Spleen (tissue), 11 donors: Measurements from ENCODE around the gene BUB3. TPM values are rescaled to one million over a fixed set of nuclear protein-coding genes. Genes with fewer than 3 reads are reported as not detected.

ENCODE experiments used
- DNase-seq: peaks from one replicate; pipeline ENCODE4 v3.0.0-alpha.2; 2020
- H3K27ac ChIP-seq, 8 donors: fragments of 200-600 bp; sonication (generic) in 7 of 8; 1 replicate in 4 of 8; 2 replicates in 4 of 8; pipeline versions ENCODE4 v1.5.0 to v1.8.0; 2016 to 2021; ENCODE audit warnings: inconsistent platforms in 4 of 8, mild to moderate bottlenecking in 4 of 8, moderate library complexity in 1 of 8
- H3K27me3 ChIP-seq, 7 donors: fragments of 200-600 bp; sonication (generic) in 6 of 7; replicated peaks in 1 of 7; 1 replicate in 4 of 7; 2 replicates in 3 of 7; pipeline versions ENCODE4 v1.5.0 to v1.8.0; 2016 to 2021; ENCODE audit warnings: inconsistent platforms in 3 of 7, mild to moderate bottlenecking in 1 of 7
- H3K36me3 ChIP-seq, 6 donors: fragments of 200-600 bp; sonication (generic) in 5 of 6; 1 replicate in 4 of 6; 2 replicates in 2 of 6; pipeline versions ENCODE4 v1.5.0 to v1.8.0; 2016 to 2021; ENCODE audit warnings: inconsistent platforms in 2 of 6
- H3K4me1 ChIP-seq, 6 donors: fragments of 200-600 bp; sonication (generic) in 5 of 6; 1 replicate in 3 of 6; 2 replicates in 3 of 6; pipeline versions ENCODE4 v1.5.0 to v1.8.0; 2016 to 2021; ENCODE audit warnings: inconsistent platforms in 3 of 6
- H3K4me3 ChIP-seq, 8 donors: fragments of 200-600 bp; sonication (generic) in 7 of 8; 1 replicate in 4 of 8; 2 replicates in 4 of 8; pipeline versions ENCODE4 v1.5.0 to v1.8.0; 2016 to 2021; ENCODE audit warnings: inconsistent platforms in 4 of 8, mild to moderate bottlenecking in 4 of 8, moderate library complexity in 2 of 8
- H3K9me3 ChIP-seq, 8 donors: fragments of 200-600 bp; sonication (generic) in 7 of 8; 1 replicate in 4 of 8; 2 replicates in 4 of 8; pipeline versions ENCODE4 v1.5.0 to v1.8.0; 2016 to 2021; ENCODE audit warnings: inconsistent platforms in 4 of 8
- CTCF ChIP-seq, 11 experiments: fragments of 200-600 bp in 7 of 11; fragments of 450-650 bp in 4 of 11; sonication (generic) in 4 of 11; IDR thresholded peaks in 8 of 11; conservative IDR thresholded peaks in 3 of 11; 1 replicate in 7 of 11; 2 replicates in 4 of 11; pipeline versions ENCODE4 v1.4.0 to v1.8.0; 2016 to 2021; ENCODE audit warnings: antibody characterized with exemption in 11 of 11, inconsistent platforms in 4 of 11, mild to moderate bottlenecking in 1 of 11
- POLR2A ChIP-seq, 3 donors: fragments of 450-650 bp; IDR thresholded peaks; one replicate each; pipeline ENCODE4 v1.5.1; 2017; ENCODE audit warnings: antibody characterized with exemption in 3 of 3, mild to moderate bottlenecking in 1 of 3
- POLR2AphosphoS5 ChIP-seq, 3 donors: sonication (generic); formaldehyde crosslinking; IDR thresholded peaks; one replicate each; pipeline ENCODE4 v1.5.1; 2017; ENCODE audit warnings: antibody characterized with exemption in 3 of 3
- WGBS, 5 donors: extraction: QIAGEN DNeasy Blood & Tissue Kit in 3 of 5; methylation state at CpG; one replicate each; pipeline versions ENCODE4 v1.1.5 to v1.1.7; 2013 to 2018; 5-methylcytosine and 5-hydroxymethylcytosine counted together
- intact Hi-C: fragments of 100-400 bp; cut with DNase I; formaldehyde crosslinking; loops from one replicate; pipeline ENCODE4 v1.15.0; 2023; ENCODE audit warnings: low total_unique reads
- polyA plus RNA-seq, 3 donors: library from polyadenylated mRNA; stranded (reverse); fragments of 200-250 nt; gene quantifications; one replicate each; pipeline ENCODE4 v1.2.1, GENCODE V29; 2013
- total RNA-seq, 7 donors: library from RNA; depleted of rRNA in 3 of 7; stranded (reverse); fragments of >200 nt in 3 of 7; fragmentation: NEBNext Ultra II Directional in 4 of 7; extraction: Animal tissue kit (Norgen Biotek cat#: 25700) in 4 of 7; gene quantifications; one replicate each; pipeline versions ENCODE4 v1.1.0 to v1.2.1, GENCODE V29; 2016 to 2021
- donor health status: healthy with polysubstance abuse.
- donor health status: DM: no; HTN: no; CAD: no; lungs with moderate emphysema.
- donor health status: DM: no; HTN: no; CAD: no.
- donor health status: Bipolar disorder and iron deficiency.
- donor health status: healthy.
- donor health status: DM: no; HTN: no; CAD: no.
- donor health status: DM: yes; HTN: yes; CAD: no.

BUB3 gene
- total and polyA plus RNA-seq, 10 donors: 33.7 to 193 (median 98.4) TPM

GRCh38 chr10:123160311-123160980 is 6.2 kb downstream of the BUB3 start:
- no peaks in the 10 kb centered on the region for H3K27me3 ChIP-seq
- H3K4me3 ChIP-seq: no peak overlapping the region
- peaks cover 0 to 98% (median 68%) of the 10 kb centered on the region in 6 donors for H3K36me3 ChIP-seq
- 69 to 78% (median 74%) methylated on average over 11 of the region's 11 CpGs for WGBS, 5 donors
- no peak for DNase-seq
- H3K27ac ChIP-seq: peak overlapping the region in 6 of 8 donors; percentile 13 to 72 (median 51)
- H3K9me3 ChIP-seq: no peaks in the 10 kb centered on the region
- peaks cover 18 to 83% (median 56%) of the 10 kb centered on the region in 6 donors for H3K4me1 ChIP-seq
- TF ChIP-seq POLR2AphosphoS5 (IDR thresholded peaks at IDR 0.05) (no peak), CTCF (IDR thresholded peaks at IDR 0.05 in 8 of 11, conservative IDR thresholded peaks at IDR 0.05 in 3 of 11) (no peak), POLR2A (IDR thresholded peaks at IDR 0.05) (no peak)
- intact Hi-C loops: no loop called here

- H3K4me1 ChIP-seq: peaks cover 9 to 44% (median 19%) of the 10 kb centered on the region in 6 donors
- H3K4me3 ChIP-seq: no peak overlapping the region
- TF ChIP-seq CTCF (IDR thresholded peaks at IDR 0.05 in 8 of 11, conservative IDR thresholded peaks at IDR 0.05 in 3 of 11): no peak
- TF ChIP-seq POLR2AphosphoS5 (IDR thresholded peaks at IDR 0.05): no peak
- no peak for TF ChIP-seq POLR2A (IDR thresholded peaks at IDR 0.05)
- 93 to 99% (median 97%) methylated on average over 2 of the region's 2 CpGs for WGBS, 5 donors
- H3K27me3 ChIP-seq: no peaks in the 10 kb centered on the region
- no peaks in the 10 kb centered on the region for H3K9me3 ChIP-seq
- H3K36me3 ChIP-seq: peaks cover 0 to 98% (median 64%) of the 10 kb centered on the region in 6 donors
- H3K27ac ChIP-seq: no peak overlapping the region
- DNase-seq: no peak
- intact Hi-C loops: no loop called here
These were observed 10.1 kb downstream of the BUB3 start for GRCh38 chr10:123164319-123164718.

- Histone ChIP-seq H3K27me3 (no peaks in the 10 kb centered on the region), H3K27ac (no peak overlapping the region), H3K4me3 (no peak overlapping the region), H3K36me3 (peaks cover 0 to 99% (median 65%) of the 10 kb centered on the region in 6 donors), H3K4me1 (peaks cover 5 to 32% (median 7%) of the 10 kb centered on the region in 6 donors), H3K9me3 (no peaks in the 10 kb centered on the region)
- no peak for TF ChIP-seq CTCF (IDR thresholded peaks at IDR 0.05 in 8 of 11, conservative IDR thresholded peaks at IDR 0.05 in 3 of 11)
- no peak for TF ChIP-seq POLR2AphosphoS5 (IDR thresholded peaks at IDR 0.05)
- no peak for TF ChIP-seq POLR2A (IDR thresholded peaks at IDR 0.05)
- no peak for DNase-seq
- whole genome bisulfite sequencing, 5 donors: 86 to 90% (median 87%) methylated on average over 4 of the region's 4 CpGs
- intact Hi-C loops: no loop called here
These were observed 11.4 kb downstream of the BUB3 start for GRCh38 chr10:123165445-123166072.

- intact Hi-C loops: no loop called here
- H3K9me3 ChIP-seq: no peaks in the 10 kb centered on the region
- H3K4me1 ChIP-seq: peaks cover 0 to 21% (median 0%) of the 10 kb centered on the region in 6 donors
- no peak overlapping the region for H3K27ac ChIP-seq
- H3K36me3 ChIP-seq: peaks cover 0 to 99% (median 57%) of the 10 kb centered on the region in 6 donors
- TF ChIP-seq CTCF (IDR thresholded peaks at IDR 0.05 in 8 of 11, conservative IDR thresholded peaks at IDR 0.05 in 3 of 11) (no peak), POLR2A (IDR thresholded peaks at IDR 0.05) (no peak), POLR2AphosphoS5 (IDR thresholded peaks at IDR 0.05) (no peak)
- 95 to 98% (median 97%) methylated on average over 2 of the region's 2 CpGs for WGBS, 5 donors
- H3K27me3 ChIP-seq: no peaks in the 10 kb centered on the region
- DNase-seq: no peak
- no peak overlapping the region for H3K4me3 ChIP-seq
These were observed 12.4 kb downstream of the BUB3 start for GRCh38 chr10:123166618-123167017.
